ENCODE results near the gene TATDN2.
"Not testable (repeated sequence)": the region's sequence is repeated elsewhere in the genome, so short reads cannot be mapped to it uniquely, and the experiment has no call there.

TATDN2 gene

DNA sequence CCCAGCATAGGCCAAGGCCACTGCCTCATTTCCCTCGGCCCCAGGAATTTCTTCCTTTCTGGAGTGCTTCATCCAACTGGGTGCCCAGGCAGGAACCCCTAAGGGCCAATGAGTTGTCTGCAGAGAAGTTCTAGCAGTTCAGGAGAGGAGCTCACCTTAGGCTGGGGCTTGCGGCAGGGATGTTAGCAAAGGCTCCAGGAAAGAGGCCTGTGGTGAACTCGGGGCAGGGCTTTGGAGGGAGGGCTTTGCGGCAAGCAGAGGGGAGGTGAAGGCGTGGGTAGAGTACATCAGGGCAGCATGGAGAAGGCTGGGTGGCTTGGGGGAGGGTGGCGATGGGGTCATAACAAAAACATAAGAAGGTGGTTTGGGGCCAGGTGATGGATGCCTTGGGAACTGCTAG lies 43.4 kb downstream of the TATDN2 start:
- DNase-seq (ENCODE audit: low spot score): no peak
- TF ChIP-seq, protein P1, sequence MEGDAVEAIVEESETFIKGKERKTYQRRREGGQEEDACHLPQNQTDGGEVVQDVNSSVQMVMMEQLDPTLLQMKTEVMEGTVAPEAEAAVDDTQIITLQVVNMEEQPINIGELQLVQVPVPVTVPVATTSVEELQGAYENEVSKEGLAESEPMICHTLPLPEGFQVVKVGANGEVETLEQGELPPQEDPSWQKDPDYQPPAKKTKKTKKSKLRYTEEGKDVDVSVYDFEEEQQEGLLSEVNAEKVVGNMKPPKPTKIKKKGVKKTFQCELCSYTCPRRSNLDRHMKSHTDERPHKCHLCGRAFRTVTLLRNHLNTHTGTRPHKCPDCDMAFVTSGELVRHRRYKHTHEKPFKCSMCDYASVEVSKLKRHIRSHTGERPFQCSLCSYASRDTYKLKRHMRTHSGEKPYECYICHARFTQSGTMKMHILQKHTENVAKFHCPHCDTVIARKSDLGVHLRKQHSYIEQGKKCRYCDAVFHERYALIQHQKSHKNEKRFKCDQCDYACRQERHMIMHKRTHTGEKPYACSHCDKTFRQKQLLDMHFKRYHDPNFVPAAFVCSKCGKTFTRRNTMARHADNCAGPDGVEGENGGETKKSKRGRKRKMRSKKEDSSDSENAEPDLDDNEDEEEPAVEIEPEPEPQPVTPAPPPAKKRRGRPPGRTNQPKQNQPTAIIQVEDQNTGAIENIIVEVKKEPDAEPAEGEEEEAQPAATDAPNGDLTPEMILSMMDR (IDR thresholded peaks at IDR 0.05; ENCODE audit: borderline replicate concordance, control extremely low read depth, extremely low read depth, insufficient read depth, missing control alignments): no peak
- in situ Hi-C loops (cut with MboI; ENCODE audit: low sequenced_read_pairs, unreplicated experiment): no loop called here

DNA sequence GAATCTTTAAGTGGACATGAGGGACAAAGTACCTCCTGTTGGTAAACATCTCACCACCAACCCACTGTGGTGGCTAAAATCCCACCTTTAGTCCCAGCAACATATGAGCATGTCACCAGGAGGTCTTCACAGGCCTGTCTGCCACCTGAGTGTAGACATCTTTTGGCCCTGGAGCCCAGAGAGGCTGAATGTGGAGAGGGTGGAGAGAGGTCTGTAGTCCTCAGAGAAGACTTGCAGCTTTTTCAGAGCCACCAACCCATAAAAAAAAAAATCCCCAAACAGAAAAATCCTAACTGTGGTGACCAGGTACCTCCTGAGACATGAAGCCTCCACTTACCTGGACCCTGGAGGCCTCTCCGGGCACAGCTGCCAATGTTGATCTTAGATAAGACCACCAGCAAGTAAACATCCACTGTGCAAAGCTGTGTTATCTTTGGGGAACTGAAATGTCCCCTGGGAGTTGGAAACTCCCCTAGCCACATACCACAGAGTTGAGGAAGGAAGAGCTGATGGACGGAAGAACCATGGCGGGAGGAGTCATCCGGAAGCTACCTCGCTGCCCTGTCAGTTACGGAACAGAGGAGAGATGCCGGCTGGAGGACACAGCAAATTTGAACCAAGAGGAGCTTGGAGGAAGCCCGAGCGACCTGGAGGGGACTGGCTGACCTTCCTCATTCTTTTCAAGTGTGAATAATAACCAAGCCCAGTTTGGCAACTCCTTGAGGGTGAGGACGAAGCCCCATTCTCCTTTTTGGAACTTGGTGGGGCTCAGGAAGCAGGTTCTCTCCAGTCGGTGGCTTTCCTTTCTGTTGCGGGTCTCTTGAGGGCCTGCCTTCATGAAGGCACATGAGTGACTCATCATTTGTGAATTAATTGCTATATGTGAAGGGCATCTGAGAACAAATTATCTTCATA lies 44.5 kb downstream of the TATDN2 start, which contains the start of gene GHRL:
GHRL (minus strand) TSS at position 443 of the 915 bp plus-strand sequence. CDS start 2,767 bp downstream, outside the sequence.
- TF ChIP-seq, protein P1 (IDR thresholded peaks at IDR 0.05; ENCODE audit: borderline replicate concordance, control extremely low read depth, extremely low read depth, insufficient read depth, missing control alignments): no peak
- peak; percentile 76 for DNase-seq (ENCODE audit: low spot score)
- in situ Hi-C loops (cut with MboI; ENCODE audit: low sequenced_read_pairs, unreplicated experiment): no loop called here

DNA sequence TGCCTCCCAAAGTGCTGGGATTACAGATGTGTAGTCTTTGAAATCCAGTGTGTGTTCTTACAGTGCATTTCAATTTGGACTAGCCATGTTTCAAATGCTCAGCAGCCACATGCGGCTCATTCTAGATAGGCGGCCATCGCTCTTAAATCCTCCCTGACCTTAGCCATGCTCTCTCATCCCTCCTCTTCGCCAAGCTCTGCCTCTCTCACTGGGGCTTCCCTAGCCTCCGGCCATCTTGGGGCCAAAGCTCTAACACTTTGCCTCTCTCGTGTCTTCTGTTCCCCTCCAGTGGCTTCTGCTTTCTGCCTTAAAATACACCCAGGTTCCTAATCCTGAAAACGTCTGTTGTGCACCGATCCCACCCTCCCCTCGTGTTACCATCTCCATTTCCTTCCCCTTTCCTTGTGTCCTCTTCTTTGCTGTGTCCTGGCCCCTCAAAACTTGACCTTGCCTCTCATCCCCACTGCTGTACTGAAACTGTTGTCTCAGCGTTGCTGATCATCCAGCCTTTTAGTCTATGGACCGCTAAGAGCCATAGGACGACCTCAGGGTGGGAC lies 45.8 kb downstream of the TATDN2 start:
- DNase-seq (ENCODE audit: low spot score): no peak
- in situ Hi-C loops (cut with MboI; ENCODE audit: low sequenced_read_pairs, unreplicated experiment): no loop called here

DNA sequence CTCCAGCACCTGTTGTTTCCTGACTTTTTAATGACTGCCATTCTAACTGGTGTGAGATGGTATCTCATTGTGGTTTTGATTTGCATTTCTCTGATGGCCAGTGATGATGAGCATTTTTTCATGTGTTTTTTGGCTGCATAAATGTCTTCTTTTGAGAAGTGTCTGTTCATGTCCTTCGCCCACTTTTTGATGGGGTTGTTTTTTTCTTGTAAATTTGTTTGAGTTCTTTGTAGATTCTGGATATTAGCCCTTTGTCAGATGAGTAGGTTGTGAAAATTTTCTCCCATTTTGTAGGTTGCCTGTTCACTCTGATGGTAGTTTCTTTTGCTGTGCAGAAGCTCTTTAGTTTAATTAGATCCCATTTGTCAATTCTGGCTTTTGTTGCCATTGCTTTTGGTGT lies 49.8 kb downstream of the TATDN2 start:
- DNase-seq (ENCODE audit: low spot score); in situ Hi-C loops (cut with MboI; ENCODE audit: low sequenced_read_pairs, unreplicated experiment): not testable (repeated sequence)

More for the DNA sequence above, 45.8 kb downstream of the TATDN2 start:
- TF ChIP-seq, protein P1 (IDR thresholded peaks at IDR 0.05; ENCODE audit: borderline replicate concordance, control extremely low read depth, extremely low read depth, insufficient read depth, missing control alignments): no peak

DNA sequence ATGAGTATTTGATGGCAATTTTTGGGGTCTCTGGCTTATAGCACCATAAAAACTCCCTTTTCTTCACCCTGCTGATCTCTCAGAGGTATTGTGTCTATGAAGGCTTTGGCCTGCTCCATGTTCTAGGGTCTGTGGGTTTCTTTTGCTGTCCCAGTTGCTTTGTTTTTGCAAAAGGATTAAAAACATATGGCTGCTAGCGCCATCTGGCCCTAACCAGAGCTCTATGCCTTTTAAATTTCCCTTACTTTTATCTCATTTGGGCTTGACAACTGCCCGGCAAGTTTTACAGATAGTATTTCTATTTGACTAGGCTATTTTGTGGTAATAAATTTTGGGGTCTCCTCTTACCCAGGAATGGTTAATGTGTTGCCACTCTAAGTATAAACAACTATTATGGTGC lies 50.9 kb downstream of the TATDN2 start:
- in situ Hi-C loops (cut with MboI; ENCODE audit: low sequenced_read_pairs, unreplicated experiment): no loop called here
- TF ChIP-seq, protein P1 (IDR thresholded peaks at IDR 0.05; ENCODE audit: borderline replicate concordance, control extremely low read depth, extremely low read depth, insufficient read depth, missing control alignments): no peak
- DNase-seq (ENCODE audit: low spot score): no peak

DNA sequence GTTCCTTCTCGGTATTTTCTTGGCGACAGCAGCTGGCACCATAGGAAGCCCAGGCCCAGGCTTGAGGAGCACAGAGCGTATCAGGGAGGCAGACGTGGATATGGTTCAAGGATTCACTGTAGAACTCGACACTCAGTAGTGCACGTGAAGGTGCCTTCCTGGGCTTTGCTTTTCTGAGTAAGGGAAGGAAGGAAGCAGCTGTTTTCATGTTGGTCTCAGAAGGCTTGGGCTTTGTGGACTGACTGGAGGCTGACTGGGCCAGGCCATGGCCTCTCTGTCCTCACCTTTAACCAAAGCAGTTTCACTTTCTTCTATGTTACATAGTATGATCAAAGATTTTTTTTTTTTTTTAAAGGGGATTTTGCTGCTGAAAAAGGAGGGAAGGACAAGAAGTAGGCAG lies 51.4 kb downstream of the TATDN2 start:
- in situ Hi-C loops (cut with MboI; ENCODE audit: low sequenced_read_pairs, unreplicated experiment): no loop called here
- DNase-seq (ENCODE audit: low spot score): peak; percentile 60
- TF ChIP-seq, protein P1 (IDR thresholded peaks at IDR 0.05; ENCODE audit: borderline replicate concordance, control extremely low read depth, extremely low read depth, insufficient read depth, missing control alignments): no peak

DNA sequence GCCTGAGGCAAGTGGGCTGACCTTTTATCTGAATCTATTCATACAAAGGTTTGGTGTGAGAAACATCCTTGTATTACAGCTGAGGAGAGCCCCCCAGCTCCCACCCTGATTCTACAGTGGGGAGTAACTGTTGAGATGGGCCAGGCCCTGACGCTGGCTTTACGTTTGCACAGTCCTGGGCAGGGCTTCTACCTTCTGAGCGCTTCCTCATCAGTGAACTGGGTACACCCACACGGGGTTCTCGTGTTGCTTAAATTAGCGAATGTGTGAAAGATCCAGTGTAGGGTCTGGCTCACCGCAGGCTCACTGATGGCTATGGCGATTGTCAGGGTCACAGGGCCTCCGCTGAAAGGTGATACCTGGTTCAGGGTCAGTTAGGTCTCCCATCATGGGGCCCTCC lies 51.8 kb downstream of the TATDN2 start:
- in situ Hi-C loops (cut with MboI; ENCODE audit: low sequenced_read_pairs, unreplicated experiment): no loop called here
- TF ChIP-seq, protein P1 (IDR thresholded peaks at IDR 0.05; ENCODE audit: borderline replicate concordance, control extremely low read depth, extremely low read depth, insufficient read depth, missing control alignments): no peak
- no peak for DNase-seq (ENCODE audit: low spot score)
